Limb (tissue), 2 donors: ENCODE measurements around the gene TRMT10A.
A peak's percentile ranks its signal among the peaks of the same experiment; 100 is the strongest.

Source experiments
- DNase-seq, 2 donors: peaks; one replicate each; pipeline ENCODE4 v3.0.0-alpha.2; 2016; ENCODE audit errors: extremely low spot score in 2 of 2

TRMT10A gene, protein sequence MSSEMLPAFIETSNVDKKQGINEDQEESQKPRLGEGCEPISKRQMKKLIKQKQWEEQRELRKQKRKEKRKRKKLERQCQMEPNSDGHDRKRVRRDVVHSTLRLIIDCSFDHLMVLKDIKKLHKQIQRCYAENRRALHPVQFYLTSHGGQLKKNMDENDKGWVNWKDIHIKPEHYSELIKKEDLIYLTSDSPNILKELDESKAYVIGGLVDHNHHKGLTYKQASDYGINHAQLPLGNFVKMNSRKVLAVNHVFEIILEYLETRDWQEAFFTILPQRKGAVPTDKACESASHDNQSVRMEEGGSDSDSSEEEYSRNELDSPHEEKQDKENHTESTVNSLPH

GRCh38 chr4:99563310-99564186, at the start of gene TRMT10A:
Gene TRMT10A (minus strand): TSS chr4:99564039. CDS start chr4:99559338, 4,701 bp downstream.
- peak; percentile 99 for DNase-seq

DNA sequence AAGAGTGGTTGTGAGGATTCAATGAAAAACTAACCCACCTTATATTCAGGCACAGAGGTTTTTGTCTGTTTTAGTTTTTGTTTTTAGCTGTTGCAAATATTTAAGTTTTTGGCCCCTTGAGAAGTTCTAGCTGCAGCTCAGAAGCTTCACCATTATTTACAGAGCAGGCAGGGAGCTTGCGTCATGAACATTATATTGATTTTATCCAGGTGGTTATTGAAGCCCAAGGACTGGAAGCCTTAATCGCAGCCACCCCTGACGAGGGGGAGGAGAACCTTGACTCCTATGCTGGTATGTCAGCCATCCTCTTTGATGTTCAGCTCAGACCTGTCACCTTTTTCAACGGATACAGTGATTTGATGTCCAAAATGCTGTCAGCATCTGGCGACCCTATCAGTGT, 48.9 kb upstream of the TRMT10A start:
- no peak for DNase-seq

GRCh38 chr4:99612281-99612680, 48.4 kb upstream of the TRMT10A start:
- no peak for DNase-seq

DNA sequence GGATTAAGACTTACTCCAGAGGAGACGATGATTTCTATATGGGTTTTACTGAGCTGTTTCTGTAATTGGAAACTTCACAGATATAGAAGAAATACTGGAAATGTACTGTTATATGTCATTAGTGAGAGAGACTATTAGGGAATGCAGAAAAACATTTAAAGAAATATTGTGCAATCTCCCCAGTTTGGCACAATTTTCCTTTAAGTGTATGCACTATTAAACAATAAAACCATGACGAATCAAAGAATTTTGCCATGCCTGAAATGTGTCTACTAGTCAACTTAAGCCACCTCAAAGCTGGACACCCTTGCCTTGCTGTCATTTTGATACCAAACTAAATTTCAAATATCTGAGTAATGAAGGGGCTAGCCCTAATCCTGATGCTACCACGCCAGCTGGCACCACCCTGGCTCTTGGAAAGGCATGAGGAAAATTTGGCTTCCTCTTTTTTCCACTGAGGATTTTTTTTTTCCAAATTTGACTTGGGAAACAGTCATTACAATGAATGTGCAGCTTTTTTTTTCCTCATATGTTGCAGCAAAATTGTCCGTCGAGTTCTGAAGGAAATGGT, 46.9 kb upstream of the TRMT10A start:
- DNase-seq, result no peak

GRCh38 chr4:99608417-99608816, 44.6 kb upstream of the TRMT10A start:
- no peak for DNase-seq

DNA sequence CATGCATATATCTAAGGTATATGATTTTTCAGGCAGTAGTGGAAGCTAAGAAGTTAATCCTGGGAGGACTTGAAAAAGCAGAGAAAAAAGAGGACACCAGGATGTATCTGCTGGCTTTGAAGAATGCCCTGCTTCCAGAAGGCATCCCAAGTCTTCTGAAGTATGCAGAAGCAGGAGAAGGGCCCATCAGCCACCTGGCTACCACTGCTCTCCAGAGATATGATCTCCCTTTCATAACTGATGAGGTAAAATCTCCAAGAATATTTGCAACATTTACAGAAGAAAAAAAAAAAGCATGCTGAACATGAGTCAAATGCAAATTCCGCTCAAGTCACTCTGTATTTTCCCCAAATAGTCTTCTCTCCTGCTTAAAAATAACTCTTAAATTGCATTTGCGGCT, 42.9 kb upstream of the TRMT10A start:
- no peak for DNase-seq

DNA sequence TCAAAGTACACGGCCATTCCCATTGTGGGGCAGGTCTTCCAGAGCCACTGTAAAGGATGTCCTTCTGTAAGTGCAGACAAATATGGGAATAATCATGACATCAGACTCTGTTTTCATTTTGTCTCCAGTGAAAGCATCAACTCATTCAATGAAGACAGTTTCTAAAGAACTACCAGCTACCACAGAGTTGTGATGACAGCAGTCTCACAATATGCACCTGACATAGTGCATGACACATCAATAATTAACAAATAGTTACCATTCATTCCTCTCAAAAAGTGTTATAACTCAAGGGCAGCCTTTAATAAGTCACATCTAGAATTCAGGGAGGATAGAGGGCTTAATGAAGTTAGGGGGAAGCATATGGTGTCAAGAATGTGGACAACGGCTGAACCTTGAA, 31.0 kb upstream of the TRMT10A start:
- no peak for DNase-seq

- DNase-seq, result no peak
Measured at GRCh38 chr4:99593781-99594641, 30.2 kb upstream of the TRMT10A start.

DNA sequence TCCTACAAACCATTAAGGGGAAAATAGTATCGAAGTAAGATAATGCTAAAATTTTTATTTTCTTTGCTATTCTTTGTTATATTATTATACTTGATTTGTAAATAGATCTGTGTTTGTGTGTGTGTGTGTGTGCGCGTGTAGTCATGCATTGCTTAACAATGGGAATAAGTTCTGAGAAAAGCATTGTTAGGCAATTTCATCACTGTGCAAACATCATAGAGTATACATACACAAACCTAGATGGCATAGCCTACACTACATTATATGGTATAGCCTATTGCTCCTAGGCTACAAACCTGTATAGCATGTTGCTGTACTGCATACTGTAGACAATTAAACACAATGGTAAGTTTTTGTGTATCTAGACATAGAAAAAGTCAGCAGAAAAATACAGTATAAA, 27.9 kb upstream of the TRMT10A start:
- DNase-seq, result no peak

- DNase-seq, result no peak
Measured at GRCh38 chr4:99587803-99588202, 24.0 kb upstream of the TRMT10A start.

GRCh38 chr4:99587309-99587708, 23.5 kb upstream of the TRMT10A start:
- DNase-seq, result no peak

DNA sequence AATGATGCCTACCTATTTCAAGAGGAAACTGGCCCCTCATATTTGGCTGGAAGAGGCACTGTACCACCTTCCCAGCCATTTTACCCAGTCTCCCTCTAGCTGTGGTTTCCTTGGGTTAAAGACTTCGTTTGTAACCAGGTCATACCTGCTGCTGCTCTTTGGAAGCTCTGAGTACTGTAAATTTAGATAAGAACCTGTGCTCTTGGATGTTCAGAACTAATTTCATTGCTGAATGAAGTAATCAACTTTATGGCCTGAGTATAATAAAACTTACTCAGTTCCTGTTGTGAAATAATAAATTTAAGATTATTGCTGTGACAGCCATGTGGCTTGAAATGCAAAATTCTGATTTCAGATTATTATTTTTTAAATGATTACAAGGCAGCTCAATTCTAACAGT, 23.0 kb upstream of the TRMT10A start:
- no peak for DNase-seq

DNA sequence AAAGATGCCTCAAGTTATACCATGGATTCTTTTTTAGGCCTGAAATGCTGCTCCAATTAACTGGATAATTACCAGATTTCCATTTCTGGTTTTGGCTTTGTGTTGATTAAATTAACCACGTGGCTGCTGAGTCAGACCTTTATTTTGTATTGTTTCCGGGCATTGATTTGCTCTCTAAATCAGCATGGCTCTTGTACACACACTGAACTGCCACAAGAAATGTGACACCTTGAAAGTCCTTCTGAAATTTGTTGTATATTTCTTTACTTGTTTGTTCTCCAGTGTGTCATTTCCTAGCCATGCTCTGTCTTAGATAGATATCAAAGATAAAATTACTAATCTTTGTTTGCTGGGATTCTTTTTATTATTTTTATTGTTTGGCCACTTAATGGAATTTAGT, 22.5 kb upstream of the TRMT10A start:
- DNase-seq, result no peak

GRCh38 chr4:99585516-99585915, 21.7 kb upstream of the TRMT10A start:
- no peak for DNase-seq

DNA sequence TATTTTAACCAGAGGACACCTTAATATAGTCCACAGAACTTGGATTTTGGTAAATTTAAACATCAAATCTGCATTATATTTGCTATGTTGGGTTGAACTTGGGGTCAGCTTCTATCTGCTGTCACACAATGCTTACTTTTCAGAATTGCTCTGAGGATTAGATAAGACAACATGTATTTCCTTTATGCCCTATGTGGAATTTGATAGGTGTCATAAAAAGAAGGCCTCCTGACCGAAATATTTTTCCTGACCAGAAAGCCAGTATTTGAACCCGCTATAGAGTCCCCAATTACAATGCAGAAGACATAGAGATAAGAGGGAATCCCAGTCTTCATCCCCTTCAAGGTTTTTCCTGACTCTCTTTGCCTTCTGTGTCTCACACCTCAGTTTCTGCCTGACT, 14.9 kb upstream of the TRMT10A start:
- DNase-seq, result no peak

- DNase-seq, result no peak
Measured at GRCh38 chr4:99574530-99575324, 10.9 kb upstream of the TRMT10A start, which contains the start of gene MTTP. Gene MTTP (plus strand): TSS chr4:99574824. CDS start chr4:99574910, 86 bp downstream.

DNA sequence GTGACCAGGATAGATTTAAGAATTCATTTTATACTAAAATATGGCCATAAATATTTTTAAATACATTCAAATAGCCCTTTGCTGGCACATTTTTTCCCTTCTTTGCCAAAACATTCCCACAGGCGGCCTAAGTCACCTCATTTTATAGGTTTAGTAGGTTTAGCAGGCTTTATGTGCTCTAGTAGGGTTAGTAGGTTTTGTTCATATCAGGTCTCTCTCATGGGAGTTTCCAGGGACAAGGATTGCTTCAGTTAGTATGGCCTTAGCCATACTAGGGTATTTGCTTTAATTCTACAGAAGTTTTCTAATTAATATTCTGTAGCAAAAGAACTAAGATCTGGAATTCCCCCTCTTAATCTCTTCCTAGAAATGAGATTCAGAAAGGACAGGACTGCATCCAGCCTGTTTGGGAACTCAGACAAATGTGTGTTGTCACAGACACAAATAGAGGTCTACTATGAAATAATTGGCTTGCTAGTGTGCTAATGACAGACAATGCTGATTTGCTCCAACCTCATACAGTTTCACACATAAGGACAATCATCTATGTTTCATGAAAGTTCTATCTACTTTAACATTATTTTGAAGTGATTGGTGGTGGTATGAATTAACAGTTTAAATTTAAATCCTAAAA, 10.0 kb upstream of the TRMT10A start:
- DNase-seq, result no peak

- no peak for DNase-seq
Measured at GRCh38 chr4:99572527-99573240, 8.8 kb upstream of the TRMT10A start.

GRCh38 chr4:99571883-99572282, 8.0 kb upstream of the TRMT10A start:
- DNase-seq, result no peak
